H9 (cell line): Measurements from ENCODE around the gene TOMM5. TPM values are rescaled to one million over a fixed set of nuclear protein-coding genes. Genes with fewer than 3 reads are reported as not detected.

Experiments used
- DNase-seq: peaks from one replicate; pipeline ENCODE4 v3.0.0-alpha.2; 2017
- H2AFZ ChIP-seq: one replicate; pipeline ENCODE4 v1.6.1; 2013; ENCODE audit warnings: mild to moderate bottlenecking, low read length, control low read depth, moderate library complexity
- H2AK5ac ChIP-seq: 2 replicates; pipeline ENCODE4 v1.6.1; 2013; ENCODE audit warnings: low read length, control low read depth, mixed read lengths; ENCODE audit not compliant: insufficient read length
- H2BK120ac ChIP-seq: one replicate; pipeline ENCODE4 v1.6.1; 2013; ENCODE audit warnings: low read depth, mild to moderate bottlenecking, low read length, control low read depth, inconsistent platforms; ENCODE audit not compliant: poor library complexity, severe bottlenecking
- H2BK12ac ChIP-seq: 2 replicates; pipeline ENCODE4 v1.6.1; 2013; ENCODE audit warnings: low read length, control low read depth, mixed read lengths, low read depth; ENCODE audit not compliant: insufficient read length
- H2BK15ac ChIP-seq: 2 replicates; pipeline ENCODE4 v1.6.1; 2013; ENCODE audit warnings: low read depth, low read length, control low read depth
- H2BK20ac ChIP-seq: one replicate; pipeline ENCODE4 v1.6.1; 2013; ENCODE audit warnings: low read depth, mild to moderate bottlenecking, low read length, control low read depth, inconsistent platforms; ENCODE audit not compliant: poor library complexity, severe bottlenecking
- H2BK5ac ChIP-seq: 2 replicates; pipeline ENCODE4 v1.6.1; 2013; ENCODE audit warnings: low read length, control low read depth, mixed read lengths; ENCODE audit not compliant: insufficient read length
- H3K14ac ChIP-seq: 2 replicates; pipeline ENCODE4 v1.6.1; 2013; ENCODE audit warnings: low read length, control low read depth; ENCODE audit not compliant: insufficient read depth
- H3K18ac ChIP-seq: 2 replicates; pipeline ENCODE4 v1.6.1; 2013; ENCODE audit warnings: low read depth, mild to moderate bottlenecking, mixed read lengths, low read length, control low read depth; ENCODE audit not compliant: insufficient read length
- H3K23ac ChIP-seq: 2 replicates; pipeline ENCODE4 v1.6.1; 2013; ENCODE audit warnings: low read length, control low read depth, mixed read lengths, low read depth; ENCODE audit not compliant: insufficient read length
- H3K23me2 ChIP-seq: 2 replicates; pipeline ENCODE4 v1.6.1; 2013; ENCODE audit warnings: low read depth, mild to moderate bottlenecking, mixed read lengths, low read length, control low read depth; ENCODE audit not compliant: insufficient read length, poor library complexity, severe bottlenecking
- H3K27ac ChIP-seq: 2 replicates; pipeline ENCODE4 v1.5.1; 2013; ENCODE audit warnings: low read length, control low read depth, mixed read lengths, low read depth; ENCODE audit not compliant: insufficient read length
- H3K27me3 ChIP-seq: 2 replicates; pipeline ENCODE4 v1.6.1; 2013; ENCODE audit warnings: low read length, control low read depth, inconsistent platforms; ENCODE audit not compliant: insufficient read depth
- H3K4ac ChIP-seq: 2 replicates; pipeline ENCODE4 v1.6.1; 2013; ENCODE audit warnings: low read depth, mild to moderate bottlenecking, control low read depth, inconsistent platforms, low read length, moderate library complexity
- H3K4me1 ChIP-seq: 2 replicates; pipeline ENCODE4 v1.6.1; 2013; ENCODE audit warnings: low read length, control low read depth, inconsistent platforms; ENCODE audit not compliant: insufficient read depth
- H3K4me2 ChIP-seq: 2 replicates; pipeline ENCODE4 v1.6.1; 2013; ENCODE audit warnings: low read length, control low read depth, mixed read lengths; ENCODE audit not compliant: insufficient read length, insufficient read depth
- H3K56ac ChIP-seq: 2 replicates; pipeline ENCODE4 v1.6.1; 2013; ENCODE audit warnings: low read depth, mild to moderate bottlenecking, mixed read lengths, low read length, control low read depth; ENCODE audit not compliant: insufficient read length
- H3K79me1 ChIP-seq: 2 replicates; pipeline ENCODE4 v1.6.1; 2013; ENCODE audit warnings: low read depth, mild to moderate bottlenecking, moderate library complexity, low read length, control low read depth, inconsistent platforms; ENCODE audit not compliant: insufficient read depth, poor library complexity, severe bottlenecking
- H3K79me2 ChIP-seq: 2 replicates; pipeline ENCODE4 v1.6.1; 2013; ENCODE audit warnings: low read length, control low read depth, inconsistent platforms; ENCODE audit not compliant: insufficient read depth
- H3K9ac ChIP-seq: 2 replicates; pipeline ENCODE4 v1.6.1; 2013; ENCODE audit warnings: low read length, control low read depth, mixed read lengths; ENCODE audit not compliant: insufficient read length; ENCODE audit errors: extremely low read depth
- H3K9me3 ChIP-seq: one replicate; pipeline ENCODE4 v1.6.1; 2013; ENCODE audit warnings: low read depth, low read length, inconsistent platforms; ENCODE audit not compliant: control insufficient read depth
- H3T11ph ChIP-seq: one replicate; pipeline ENCODE4 v1.6.1; 2013; ENCODE audit warnings: mild to moderate bottlenecking, low read length, control low read depth, inconsistent platforms
- H4K20me1 ChIP-seq: one replicate; pipeline ENCODE4 v1.6.1; 2013; ENCODE audit not compliant: control insufficient read depth, insufficient read length, insufficient read depth
- H4K5ac ChIP-seq: 2 replicates; pipeline ENCODE4 v1.6.1; 2013; ENCODE audit warnings: low read depth, mild to moderate bottlenecking, mixed read lengths, low read length, control low read depth; ENCODE audit not compliant: insufficient read length
- H4K8ac ChIP-seq: replicated peaks from 2 replicates; pipeline ENCODE4 v1.6.1; 2013; ENCODE audit warnings: low read length, control low read depth, mixed read lengths, low read depth; ENCODE audit not compliant: insufficient read length
- H4K91ac ChIP-seq: 2 replicates; pipeline ENCODE4 v1.6.1; 2013; ENCODE audit warnings: low read depth, mild to moderate bottlenecking, moderate library complexity, mixed read lengths, low read length, control low read depth; ENCODE audit not compliant: insufficient read length
- H3K27ac Mint-ChIP-seq, 3 experiments: 2 replicates in 2 of 3; 3 replicates in 1 of 3; pipeline ENCODE4 v1.8.0; 2020 to 2021; ENCODE audit warnings: mixed read lengths in 3 of 3, mild to moderate bottlenecking in 1 of 3, moderate library complexity in 1 of 3
- H3K27me3 Mint-ChIP-seq: 2 replicates; pipeline ENCODE4 v1.8.0; 2021; ENCODE audit warnings: low read depth, mild to moderate bottlenecking, moderate library complexity, mixed read lengths
- H3K36me3 Mint-ChIP-seq, 3 experiments: 2 replicates in 2 of 3; 3 replicates in 1 of 3; pipeline ENCODE4 v1.8.0; 2020 to 2021; ENCODE audit warnings: low read depth in 3 of 3, mixed read lengths in 3 of 3; ENCODE audit not compliant: insufficient read depth in 1 of 3
- H3K4me1 Mint-ChIP-seq, 2 experiments: 2 replicates each; pipeline ENCODE4 v1.8.0; 2020; ENCODE audit warnings: mixed read lengths in 2 of 2
- H3K4me3 Mint-ChIP-seq, 2 experiments: 2 replicates in 1 of 2; 3 replicates in 1 of 2; pipeline ENCODE4 v1.8.0; 2020 to 2021; ENCODE audit warnings: mild to moderate bottlenecking in 2 of 2, mixed read lengths in 2 of 2, moderate library complexity in 1 of 2
- H3K9me3 Mint-ChIP-seq, 2 experiments: 2 replicates in 1 of 2; 3 replicates in 1 of 2; pipeline ENCODE4 v1.8.0; 2020; ENCODE audit warnings: mild to moderate bottlenecking in 2 of 2, mixed read lengths in 2 of 2, moderate library complexity in 1 of 2
- WGBS: extraction: QIAGEN DNeasy Blood & Tissue Kit; methylation state at CpG from one replicate; pipeline ENCODE4 v1.1.7; 2013; ENCODE audit warnings: missing lambda C conversion rate, low lambda C conversion rate, mixed read lengths; ENCODE audit not compliant: insufficient read length; ENCODE audit errors: extremely low coverage; 5-methylcytosine and 5-hydroxymethylcytosine counted together
- total RNA-seq: library from RNA; stranded (reverse); gene quantifications from 2 replicates; pipeline ENCODE4 v1.2.1, GENCODE V29; 2021
- TF ChIP-seq, protein P1 (sequence below): fragments of 200-600 bp; sonication (generic); conservative IDR thresholded peaks from 3 replicates; pipeline ENCODE4 v1.8.0; 2021; ENCODE audit warnings: antibody characterized with exemption, mild to moderate bottlenecking

Gene TOMM5
- total RNA-seq, 1 experiment from 2014 or later, result 124 TPM

DNA sequence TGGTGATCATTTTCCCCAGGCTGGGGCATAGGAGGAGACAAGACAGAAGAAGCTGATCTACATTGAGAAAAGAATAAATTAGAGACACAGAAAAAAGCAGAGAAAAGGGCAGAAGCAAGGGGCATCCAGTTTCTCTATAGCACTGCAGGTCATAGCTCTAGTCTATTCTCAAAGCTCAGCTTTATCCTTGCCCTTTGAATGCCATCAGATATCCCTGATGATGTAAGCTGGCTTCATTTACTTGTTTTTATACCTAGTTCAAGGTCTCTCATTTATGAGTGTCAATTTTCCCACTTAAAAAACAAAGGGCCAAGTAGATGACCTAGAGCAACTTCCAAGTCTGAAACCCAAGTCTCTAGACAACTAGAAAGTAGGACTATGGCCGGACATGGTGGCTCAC is 48.9 kb downstream of the TOMM5 start:
- no peak overlapping the region for H3K4me2 ChIP-seq
- WGBS, result no CpG with 5 or more reads among the region's 1 CpG
- H3K4me3 Mint-ChIP-seq, result no peak overlapping the region

More for the DNA sequence above, 48.9 kb downstream of the TOMM5 start:
- Histone ChIP-seq H2AK5ac (no peak overlapping the region), H3T11ph (no peak overlapping the region), H3K56ac (no peak overlapping the region), H3K27me3 (no peaks in the 10 kb centered on the region), H3K79me2 (no peaks in the 10 kb centered on the region), H3K9ac (no peak overlapping the region), H3K14ac (no peak overlapping the region), H4K8ac (no peak overlapping the region), H2BK5ac (no peak overlapping the region), H2BK20ac (no peak overlapping the region), H3K9me3 (no peaks in the 10 kb centered on the region), H3K27ac (no peak overlapping the region), H2BK12ac (no peak overlapping the region), H4K20me1 (no peaks in the 10 kb centered on the region), H3K18ac (no peak overlapping the region), H3K79me1 (no peaks in the 10 kb centered on the region), H3K23me2 (no peaks in the 10 kb centered on the region), H3K4me1 (no peaks in the 10 kb centered on the region), H3K4ac (no peak overlapping the region), H2BK15ac (no peak overlapping the region), H3K23ac (no peak overlapping the region), H4K91ac (no peak overlapping the region), H4K5ac (no peak overlapping the region), H2BK120ac (no peak overlapping the region), H2AFZ (no peak overlapping the region)
- Mint-ChIP-seq H3K27me3 (no peaks in the 10 kb centered on the region), H3K9me3 (peaks cover 0 to 1% of the 10 kb centered on the region in 2 experiments; a peak in 1 of 5 replicates), H3K36me3 (peaks cover 8 to 30% (median 26%) of the 10 kb centered on the region in 3 experiments; a peak in 6 of 7 replicates), H3K4me1 (no peaks in the 10 kb centered on the region), H3K27ac (peak overlapping the region in 1 of 3 experiments; percentile 68; a peak in 2 of 7 replicates)
- no peak for DNase-seq
- TF ChIP-seq, protein P1, sequence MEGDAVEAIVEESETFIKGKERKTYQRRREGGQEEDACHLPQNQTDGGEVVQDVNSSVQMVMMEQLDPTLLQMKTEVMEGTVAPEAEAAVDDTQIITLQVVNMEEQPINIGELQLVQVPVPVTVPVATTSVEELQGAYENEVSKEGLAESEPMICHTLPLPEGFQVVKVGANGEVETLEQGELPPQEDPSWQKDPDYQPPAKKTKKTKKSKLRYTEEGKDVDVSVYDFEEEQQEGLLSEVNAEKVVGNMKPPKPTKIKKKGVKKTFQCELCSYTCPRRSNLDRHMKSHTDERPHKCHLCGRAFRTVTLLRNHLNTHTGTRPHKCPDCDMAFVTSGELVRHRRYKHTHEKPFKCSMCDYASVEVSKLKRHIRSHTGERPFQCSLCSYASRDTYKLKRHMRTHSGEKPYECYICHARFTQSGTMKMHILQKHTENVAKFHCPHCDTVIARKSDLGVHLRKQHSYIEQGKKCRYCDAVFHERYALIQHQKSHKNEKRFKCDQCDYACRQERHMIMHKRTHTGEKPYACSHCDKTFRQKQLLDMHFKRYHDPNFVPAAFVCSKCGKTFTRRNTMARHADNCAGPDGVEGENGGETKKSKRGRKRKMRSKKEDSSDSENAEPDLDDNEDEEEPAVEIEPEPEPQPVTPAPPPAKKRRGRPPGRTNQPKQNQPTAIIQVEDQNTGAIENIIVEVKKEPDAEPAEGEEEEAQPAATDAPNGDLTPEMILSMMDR, result no peak
